WTC11 (cell line): ENCODE data around the gene LOX. TPM values are rescaled to one million over a fixed set of nuclear protein-coding genes. Genes with fewer than 3 reads are reported as not detected.

Source experiments
- ATAC-seq: fragments of 200-7000 bp; cut with Tn5 transposase; 2 replicates; pipeline ENCODE4 v1.10.0; 2021; ENCODE audit warnings: mild to moderate bottlenecking, moderate library complexity
- CTCF ChIA-PET: fragments of 300-600 bp; sonication (Branson Sonifier 250); formaldehyde crosslinking; loops from one replicate; lab custom pipeline; 2021; ENCODE audit warnings: antibody characterized with exemption; lab: Charles Lee
- POLR2A ChIA-PET: fragments of 350-600 bp; sonication (Branson Sonifier 250); formaldehyde crosslinking; loops from one replicate; lab custom pipeline; 2021; ENCODE audit warnings: antibody characterized with exemption; lab: Charles Lee
- DNase-seq: peaks from one replicate; pipeline ENCODE4 v3.0.0; 2021; ENCODE audit warnings: low spot score
- H3K27ac Mint-ChIP-seq: 2 replicates; pipeline ENCODE4 v1.8.0; 2021; ENCODE audit warnings: mixed read lengths
- H3K27me3 Mint-ChIP-seq: 2 replicates; pipeline ENCODE4 v1.8.0; 2021; ENCODE audit warnings: low read depth, mild to moderate bottlenecking, moderate library complexity, mixed read lengths
- H3K36me3 Mint-ChIP-seq: 2 replicates; pipeline ENCODE4 v1.8.0; 2021; ENCODE audit warnings: mixed read lengths
- H3K4me1 Mint-ChIP-seq: 2 replicates; pipeline ENCODE4 v1.8.0; 2022; ENCODE audit warnings: mixed read lengths
- H3K4me3 Mint-ChIP-seq: 2 replicates; pipeline ENCODE4 v1.8.0; 2021; ENCODE audit warnings: mild to moderate bottlenecking, moderate library complexity, mixed read lengths
- H3K9me3 Mint-ChIP-seq: 2 replicates; pipeline ENCODE4 v1.8.0; 2021; ENCODE audit warnings: mixed read lengths
- EMX1 ChIP-seq: fragments of 250-450 bp; sonication (Bioruptor Pico); IDR thresholded peaks from 2 replicates; pipeline ENCODE4 v1.8.0; 2021; ENCODE audit warnings: mild to moderate bottlenecking
- FOXJ3 ChIP-seq: sonication (generic); formaldehyde crosslinking; IDR thresholded peaks from 2 replicates; pipeline ENCODE4 v1.9.0; 2021; ENCODE audit warnings: missing genetic modification reagents, mild to moderate bottlenecking, borderline replicate concordance
- HMGA2 ChIP-seq: fragments of 250-450 bp; sonication (Bioruptor Pico); IDR thresholded peaks from 2 replicates; pipeline ENCODE4 v1.4.0; 2021; ENCODE audit warnings: mild to moderate bottlenecking, moderate library complexity
- NFE2L1 ChIP-seq: sonication (generic); formaldehyde crosslinking; IDR thresholded peaks from 2 replicates; pipeline ENCODE4 v1.8.1; 2023; ENCODE audit warnings: missing genetic modification reagents
- SMAD3 ChIP-seq: sonication (generic); formaldehyde crosslinking; IDR thresholded peaks from 2 replicates; pipeline ENCODE4 v1.8.0; 2022; ENCODE audit warnings: missing genetic modification reagents, mild to moderate bottlenecking, borderline replicate concordance
- SMAD4 ChIP-seq: sonication (generic); formaldehyde crosslinking; IDR thresholded peaks from 2 replicates; pipeline ENCODE4 v1.8.0; 2022; ENCODE audit warnings: mild to moderate bottlenecking, missing genetic modification reagents
- SOX15 ChIP-seq: fragments of 250-450 bp; sonication (Bioruptor Pico); IDR thresholded peaks from 2 replicates; pipeline ENCODE4 v1.9.0; 2021; ENCODE audit warnings: mild to moderate bottlenecking
- TEAD1 ChIP-seq: sonication (generic); formaldehyde crosslinking; IDR thresholded peaks from 2 replicates; pipeline ENCODE4 v1.8.0; 2022; ENCODE audit warnings: mild to moderate bottlenecking, missing genetic modification reagents
- ZNF138 ChIP-seq: sonication (generic); formaldehyde crosslinking; conservative IDR thresholded peaks from 2 replicates; pipeline ENCODE4 v1.8.1; 2022; ENCODE audit warnings: mild to moderate bottlenecking, moderate library complexity, missing genetic modification reagents
- ZNF263 ChIP-seq: sonication (generic); formaldehyde crosslinking; IDR thresholded peaks from 2 replicates; pipeline ENCODE4 v1.8.1; 2022; ENCODE audit warnings: low read depth, mild to moderate bottlenecking, moderate library complexity, missing genetic modification reagents
- total RNA-seq: library from RNA; stranded (reverse); gene quantifications from 3 replicates; pipeline ENCODE4 v1.2.3, GENCODE V29; 2021
- TF ChIP-seq, protein P1 (sequence below): sonication (generic); formaldehyde crosslinking; IDR thresholded peaks from 2 replicates; pipeline ENCODE4 v1.8.0; 2022; ENCODE audit warnings: missing genetic modification reagents
- TF ChIP-seq, protein P2 (sequence below): fragments of 250-450 bp; sonication (Bioruptor Pico); conservative IDR thresholded peaks from 2 replicates; pipeline ENCODE4 v1.9.0; 2021; ENCODE audit warnings: mild to moderate bottlenecking
- TF ChIP-seq, protein P3 (sequence below): sonication (generic); formaldehyde crosslinking; IDR thresholded peaks from 2 replicates; pipeline ENCODE4 v1.8.0; 2022; ENCODE audit warnings: mild to moderate bottlenecking, missing genetic modification reagents
- TF ChIP-seq, protein P4 (sequence below): sonication (generic); formaldehyde crosslinking; conservative IDR thresholded peaks from 2 replicates; pipeline ENCODE4 v1.8.1; 2023; ENCODE audit warnings: mild to moderate bottlenecking, low read depth, missing genetic modification reagents, moderate library complexity
- TF ChIP-seq, protein P5 (sequence below): sonication (generic); formaldehyde crosslinking; IDR thresholded peaks from 2 replicates; pipeline ENCODE4 v1.8.1; 2022; ENCODE audit warnings: mild to moderate bottlenecking, missing genetic modification reagents, moderate library complexity, borderline replicate concordance

The LOX gene
- total RNA-seq, 1 experiment from 2014 or later = 1.3 TPM

DNA sequence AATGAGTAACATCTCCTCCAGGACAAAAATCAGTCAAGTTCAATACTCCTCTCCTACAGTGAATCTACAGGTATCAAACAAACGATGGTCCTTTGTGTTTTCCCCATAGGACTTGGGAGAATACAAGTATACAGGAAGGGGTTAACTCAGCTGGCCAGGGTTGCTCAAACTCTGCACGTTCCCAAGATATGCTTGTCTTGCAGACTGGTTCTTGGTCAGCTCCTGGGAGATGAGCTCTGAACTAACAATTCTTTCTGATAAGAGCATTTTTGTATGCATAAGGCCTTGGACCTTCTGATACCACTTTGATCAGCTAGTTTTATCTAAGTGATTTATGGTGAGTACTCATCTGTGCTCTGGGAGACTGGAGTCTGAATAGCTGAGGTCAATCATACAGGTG is 42.1 kb downstream of the LOX start:
- ATAC-seq = no peak
- Mint-ChIP-seq H3K27me3 (no peaks in the 10 kb centered on the region), H3K27ac (no peak overlapping the region), H3K36me3 (no peaks in the 10 kb centered on the region), H3K4me3 (no peak overlapping the region), H3K9me3 (no peaks in the 10 kb centered on the region), H3K4me1 (no peaks in the 10 kb centered on the region)
- DNase-seq = no peak
- TF ChIP-seq SMAD3 = no peak
- TF ChIP-seq, protein P1, sequence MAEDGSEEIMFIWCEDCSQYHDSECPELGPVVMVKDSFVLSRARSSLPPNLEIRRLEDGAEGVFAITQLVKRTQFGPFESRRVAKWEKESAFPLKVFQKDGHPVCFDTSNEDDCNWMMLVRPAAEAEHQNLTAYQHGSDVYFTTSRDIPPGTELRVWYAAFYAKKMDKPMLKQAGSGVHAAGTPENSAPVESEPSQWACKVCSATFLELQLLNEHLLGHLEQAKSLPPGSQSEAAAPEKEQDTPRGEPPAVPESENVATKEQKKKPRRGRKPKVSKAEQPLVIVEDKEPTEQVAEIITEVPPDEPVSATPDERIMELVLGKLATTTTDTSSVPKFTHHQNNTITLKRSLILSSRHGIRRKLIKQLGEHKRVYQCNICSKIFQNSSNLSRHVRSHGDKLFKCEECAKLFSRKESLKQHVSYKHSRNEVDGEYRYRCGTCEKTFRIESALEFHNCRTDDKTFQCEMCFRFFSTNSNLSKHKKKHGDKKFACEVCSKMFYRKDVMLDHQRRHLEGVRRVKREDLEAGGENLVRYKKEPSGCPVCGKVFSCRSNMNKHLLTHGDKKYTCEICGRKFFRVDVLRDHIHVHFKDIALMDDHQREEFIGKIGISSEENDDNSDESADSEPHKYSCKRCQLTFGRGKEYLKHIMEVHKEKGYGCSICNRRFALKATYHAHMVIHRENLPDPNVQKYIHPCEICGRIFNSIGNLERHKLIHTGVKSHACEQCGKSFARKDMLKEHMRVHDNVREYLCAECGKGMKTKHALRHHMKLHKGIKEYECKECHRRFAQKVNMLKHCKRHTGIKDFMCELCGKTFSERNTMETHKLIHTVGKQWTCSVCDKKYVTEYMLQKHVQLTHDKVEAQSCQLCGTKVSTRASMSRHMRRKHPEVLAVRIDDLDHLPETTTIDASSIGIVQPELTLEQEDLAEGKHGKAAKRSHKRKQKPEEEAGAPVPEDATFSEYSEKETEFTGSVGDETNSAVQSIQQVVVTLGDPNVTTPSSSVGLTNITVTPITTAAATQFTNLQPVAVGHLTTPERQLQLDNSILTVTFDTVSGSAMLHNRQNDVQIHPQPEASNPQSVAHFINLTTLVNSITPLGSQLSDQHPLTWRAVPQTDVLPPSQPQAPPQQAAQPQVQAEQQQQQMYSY = no peak
- no peak for TF ChIP-seq EMX1
- TF ChIP-seq, protein P2, sequence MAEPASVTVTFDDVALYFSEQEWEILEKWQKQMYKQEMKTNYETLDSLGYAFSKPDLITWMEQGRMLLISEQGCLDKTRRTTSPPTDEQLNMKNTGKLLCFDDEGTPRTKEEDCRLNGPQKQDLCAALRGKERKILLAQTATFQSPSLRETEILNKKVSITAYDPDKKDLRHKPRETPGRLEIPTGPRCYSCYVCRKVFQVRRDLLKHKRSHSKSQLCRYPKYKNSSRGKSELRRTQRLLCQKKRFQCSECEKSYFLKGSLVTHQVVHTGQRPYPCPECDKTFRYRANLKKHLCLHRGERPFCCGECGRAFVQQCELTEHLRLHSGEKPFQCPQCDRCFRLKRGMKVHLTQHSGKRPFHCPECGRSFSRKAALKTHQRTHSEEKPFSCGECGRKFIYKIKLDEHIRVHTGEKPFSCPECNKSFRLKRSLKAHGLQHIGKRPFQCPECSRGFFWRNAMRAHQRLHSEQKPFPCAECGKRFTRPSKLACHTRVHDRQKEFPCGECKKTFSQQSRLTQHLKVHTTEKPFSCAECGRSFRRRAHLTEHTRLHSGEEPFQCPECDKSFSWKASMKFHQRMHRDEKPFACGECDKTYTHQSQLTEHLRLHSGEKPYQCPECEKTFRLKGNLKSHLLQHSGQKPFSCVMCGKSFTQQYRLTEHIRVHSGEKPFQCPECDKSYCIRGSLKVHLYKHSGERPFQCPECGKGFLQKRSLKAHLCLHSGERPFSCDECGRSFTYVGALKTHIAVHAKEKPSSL (CRISPR knock-in tag) = no peak
- TF ChIP-seq, protein P3, sequence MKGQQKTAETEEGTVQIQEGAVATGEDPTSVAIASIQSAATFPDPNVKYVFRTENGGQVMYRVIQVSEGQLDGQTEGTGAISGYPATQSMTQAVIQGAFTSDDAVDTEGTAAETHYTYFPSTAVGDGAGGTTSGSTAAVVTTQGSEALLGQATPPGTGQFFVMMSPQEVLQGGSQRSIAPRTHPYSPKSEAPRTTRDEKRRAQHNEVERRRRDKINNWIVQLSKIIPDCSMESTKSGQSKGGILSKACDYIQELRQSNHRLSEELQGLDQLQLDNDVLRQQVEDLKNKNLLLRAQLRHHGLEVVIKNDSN (CRISPR knock-in tag) = no peak
- TF ChIP-seq ZNF138 (CRISPR knock-in tag) = no peak
- TF ChIP-seq, protein P4, sequence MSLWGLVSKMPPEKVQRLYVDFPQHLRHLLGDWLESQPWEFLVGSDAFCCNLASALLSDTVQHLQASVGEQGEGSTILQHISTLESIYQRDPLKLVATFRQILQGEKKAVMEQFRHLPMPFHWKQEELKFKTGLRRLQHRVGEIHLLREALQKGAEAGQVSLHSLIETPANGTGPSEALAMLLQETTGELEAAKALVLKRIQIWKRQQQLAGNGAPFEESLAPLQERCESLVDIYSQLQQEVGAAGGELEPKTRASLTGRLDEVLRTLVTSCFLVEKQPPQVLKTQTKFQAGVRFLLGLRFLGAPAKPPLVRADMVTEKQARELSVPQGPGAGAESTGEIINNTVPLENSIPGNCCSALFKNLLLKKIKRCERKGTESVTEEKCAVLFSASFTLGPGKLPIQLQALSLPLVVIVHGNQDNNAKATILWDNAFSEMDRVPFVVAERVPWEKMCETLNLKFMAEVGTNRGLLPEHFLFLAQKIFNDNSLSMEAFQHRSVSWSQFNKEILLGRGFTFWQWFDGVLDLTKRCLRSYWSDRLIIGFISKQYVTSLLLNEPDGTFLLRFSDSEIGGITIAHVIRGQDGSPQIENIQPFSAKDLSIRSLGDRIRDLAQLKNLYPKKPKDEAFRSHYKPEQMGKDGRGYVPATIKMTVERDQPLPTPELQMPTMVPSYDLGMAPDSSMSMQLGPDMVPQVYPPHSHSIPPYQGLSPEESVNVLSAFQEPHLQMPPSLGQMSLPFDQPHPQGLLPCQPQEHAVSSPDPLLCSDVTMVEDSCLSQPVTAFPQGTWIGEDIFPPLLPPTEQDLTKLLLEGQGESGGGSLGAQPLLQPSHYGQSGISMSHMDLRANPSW = no peak
- no peak for TF ChIP-seq SMAD4
- ChIA-PET CTCF (interaction anchor here (2.5 kb wide), 1 partner anchor 40 kb away, joined by 6 read pairs; no protein-coding TSS in a partner anchor), POLR2A (no interaction called here)

DNA sequence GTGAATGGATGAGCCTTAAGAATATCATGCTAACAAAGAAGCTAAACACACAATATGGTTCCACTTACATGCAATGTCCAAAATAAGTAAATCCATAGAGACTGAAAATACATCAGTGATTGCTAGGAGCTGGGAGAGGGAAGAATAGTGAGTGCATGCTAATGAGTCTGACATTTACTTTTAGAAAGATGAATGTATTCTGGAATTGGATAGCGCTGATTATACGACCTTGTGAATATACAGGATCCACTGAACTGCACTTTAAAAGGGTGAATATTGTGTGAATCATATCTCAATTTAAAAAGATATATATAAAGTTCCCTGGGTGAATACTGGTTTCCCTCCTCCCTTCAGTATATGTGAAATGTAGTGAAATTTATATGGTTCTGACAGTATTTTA is 46.2 kb downstream of the LOX start:
- ATAC-seq (no peak), DNase-seq (no peak)
- H3K4me1 Mint-ChIP-seq = no peaks in the 10 kb centered on the region
- peaks cover 4% of the 10 kb centered on the region for H3K36me3 Mint-ChIP-seq
- H3K27ac Mint-ChIP-seq = no peak overlapping the region
- no peak overlapping the region for H3K4me3 Mint-ChIP-seq
- H3K27me3 Mint-ChIP-seq = no peaks in the 10 kb centered on the region
- ChIA-PET POLR2A (no interaction called here), CTCF (no interaction called here)
- no peaks in the 10 kb centered on the region for H3K9me3 Mint-ChIP-seq
- TF ChIP-seq HMGA2 (CRISPR knock-in tag) = no peak
- TF ChIP-seq NFE2L1 (CRISPR knock-in tag) = no peak
- TF ChIP-seq ZNF263 (CRISPR knock-in tag) = no peak
- TF ChIP-seq, protein P5, sequence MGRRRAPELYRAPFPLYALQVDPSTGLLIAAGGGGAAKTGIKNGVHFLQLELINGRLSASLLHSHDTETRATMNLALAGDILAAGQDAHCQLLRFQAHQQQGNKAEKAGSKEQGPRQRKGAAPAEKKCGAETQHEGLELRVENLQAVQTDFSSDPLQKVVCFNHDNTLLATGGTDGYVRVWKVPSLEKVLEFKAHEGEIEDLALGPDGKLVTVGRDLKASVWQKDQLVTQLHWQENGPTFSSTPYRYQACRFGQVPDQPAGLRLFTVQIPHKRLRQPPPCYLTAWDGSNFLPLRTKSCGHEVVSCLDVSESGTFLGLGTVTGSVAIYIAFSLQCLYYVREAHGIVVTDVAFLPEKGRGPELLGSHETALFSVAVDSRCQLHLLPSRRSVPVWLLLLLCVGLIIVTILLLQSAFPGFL (CRISPR knock-in tag) = no peak
- no peak for TF ChIP-seq FOXJ3 (CRISPR knock-in tag)
- no peak for TF ChIP-seq TEAD1
- TF ChIP-seq SOX15 (CRISPR knock-in tag) = no peak
